CD4-positive, alpha-beta T cell treated with Interleukin-15 for 1 hour (primary cell): ENCODE results near the gene PCIF1.
"Not testable (repeated sequence)": the region's sequence is repeated elsewhere in the genome, so short reads cannot be mapped to it uniquely, and the experiment has no call there.

Source experiments
- DNase-seq: peaks from one replicate; pipeline ENCODE4 v3.0.0-alpha.2; 2020

The PCIF1 gene

DNA sequence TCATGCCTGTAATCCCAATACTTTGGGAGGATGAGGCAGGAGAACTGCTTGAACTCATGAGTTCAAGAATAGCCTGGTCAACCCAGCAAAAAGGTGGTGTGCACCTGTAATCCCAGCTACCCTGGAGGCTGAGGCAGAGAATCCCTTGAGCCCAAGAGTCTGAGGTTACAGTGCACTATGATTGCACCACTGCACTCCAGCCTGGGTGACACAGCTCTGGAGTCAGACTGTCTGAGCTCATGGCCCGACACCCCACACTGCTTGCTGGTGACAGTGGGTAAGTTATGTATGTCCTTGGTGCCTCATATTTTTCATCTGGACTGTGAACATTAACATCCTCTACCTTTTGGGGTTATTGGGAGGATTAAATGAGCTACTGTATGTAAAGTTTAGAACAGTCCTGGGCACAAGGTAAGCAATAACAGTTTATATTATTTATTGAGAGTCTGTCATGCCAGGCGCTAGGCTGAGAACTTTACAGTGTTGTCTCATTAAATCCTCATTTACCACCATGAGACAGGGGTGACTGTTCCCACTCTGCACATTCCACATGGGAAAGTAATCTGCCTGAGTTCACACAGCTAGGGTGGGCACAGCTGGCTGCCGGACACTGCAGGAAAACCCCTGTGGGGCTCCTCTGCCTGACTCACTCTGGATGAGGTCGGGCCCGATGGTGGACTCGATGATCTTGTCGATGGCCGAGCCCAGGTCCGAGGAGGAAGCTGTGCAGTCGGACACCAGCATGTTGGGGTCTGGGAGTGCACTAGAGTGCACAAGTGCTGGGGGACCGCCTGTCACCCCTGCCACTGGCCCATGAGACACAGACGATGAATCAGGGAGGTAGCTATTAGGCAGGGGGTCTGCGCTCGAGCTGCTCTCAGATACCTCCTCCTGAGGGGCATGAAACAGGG, 34.6 kb downstream of the PCIF1 start:
- DNase-seq, result no peak

DNA sequence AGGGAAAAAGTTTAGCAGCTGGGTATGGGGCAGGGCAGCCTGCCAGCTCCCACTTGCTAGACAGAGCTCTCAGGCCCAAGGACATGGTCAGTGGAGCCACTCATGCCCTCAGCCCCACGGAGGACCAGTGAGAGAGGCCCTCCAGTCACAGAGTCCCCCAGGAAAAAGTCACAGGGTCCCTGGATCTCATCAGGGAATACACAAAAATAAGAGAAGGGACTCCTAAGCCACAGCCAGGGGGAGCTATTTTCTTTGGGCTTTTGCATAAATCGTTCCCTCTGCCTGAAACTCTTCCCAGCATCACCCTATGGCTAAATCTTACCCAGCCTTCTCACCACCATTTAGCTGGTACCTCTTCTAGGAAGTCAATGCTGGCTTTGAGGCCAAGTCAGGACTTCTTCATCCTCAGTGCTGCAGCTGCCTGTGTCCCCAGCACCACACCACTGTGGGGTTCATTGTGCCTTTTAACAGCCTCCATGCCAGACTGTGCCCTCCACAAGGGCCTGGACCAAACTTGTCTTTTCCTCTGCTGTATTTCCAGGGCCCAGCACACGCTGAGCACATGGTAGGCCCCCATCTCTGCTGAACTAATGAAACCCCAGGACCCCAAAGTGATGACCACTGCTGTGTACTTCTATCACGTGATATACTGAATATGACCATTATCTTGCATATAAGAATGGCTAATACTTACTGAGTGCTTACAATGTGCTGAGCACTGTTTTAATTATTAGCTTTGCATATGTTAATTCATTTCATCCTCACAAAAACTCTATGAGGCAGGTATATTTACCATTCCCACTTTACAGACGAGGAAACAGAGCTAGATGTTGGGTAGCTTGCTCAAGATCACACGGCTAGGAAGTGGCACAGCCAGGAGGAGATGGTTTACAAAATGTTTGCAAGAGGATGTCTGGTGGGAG, 35.5 kb downstream of the PCIF1 start:
- no peak for DNase-seq

DNA sequence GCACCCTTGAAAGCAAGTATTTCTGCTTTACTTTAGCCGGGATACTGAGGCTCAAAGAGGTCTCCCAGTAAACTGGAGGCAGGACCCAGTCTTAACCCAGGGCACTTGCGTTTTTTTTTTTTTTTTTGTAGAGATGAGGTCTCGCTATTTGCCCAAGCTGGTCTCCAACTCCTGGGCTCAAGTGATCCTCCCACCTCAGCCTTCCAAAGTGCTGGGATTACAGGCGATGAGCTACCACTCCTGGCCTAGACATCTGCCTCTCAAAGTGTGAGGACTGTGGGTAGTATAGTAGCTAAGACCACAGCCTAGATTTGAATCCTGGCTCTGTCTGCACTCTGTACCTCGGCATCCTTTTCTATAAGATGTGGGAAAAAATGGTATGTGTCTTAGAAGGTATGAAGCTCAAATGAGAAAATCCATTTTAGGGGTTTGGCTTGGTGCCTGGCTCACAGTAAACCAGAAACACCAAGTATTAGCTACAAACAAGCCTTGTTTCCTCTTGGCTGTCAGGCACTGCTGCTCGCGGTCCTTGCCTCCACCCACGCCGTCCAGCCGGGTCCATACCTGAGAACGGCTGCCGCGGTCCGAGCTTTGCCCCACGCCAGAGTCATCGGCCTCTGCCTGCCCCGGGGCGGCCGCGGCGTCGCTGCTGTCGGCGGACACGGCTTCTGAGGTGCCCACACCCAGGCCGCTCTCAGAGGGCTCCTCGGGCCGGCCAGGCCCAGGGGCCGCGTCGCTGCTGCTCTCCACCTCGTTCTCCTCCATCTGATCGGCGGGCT, 36.4 kb downstream of the PCIF1 start:
- no peak for DNase-seq

DNA sequence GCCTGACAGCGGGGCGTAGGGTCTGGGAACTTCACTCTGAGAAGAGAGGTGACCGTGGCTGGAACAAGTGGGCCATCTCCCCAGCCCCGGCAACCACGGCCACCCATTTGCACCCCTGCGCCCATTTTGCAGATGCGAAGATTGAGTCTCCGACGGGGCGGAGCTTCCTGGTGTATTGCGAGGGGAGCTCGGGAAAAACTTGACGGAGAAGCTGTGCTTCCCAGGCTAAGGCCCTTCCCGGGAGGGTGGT, 36.9 kb downstream of the PCIF1 start:
- DNase-seq, result no peak

DNA sequence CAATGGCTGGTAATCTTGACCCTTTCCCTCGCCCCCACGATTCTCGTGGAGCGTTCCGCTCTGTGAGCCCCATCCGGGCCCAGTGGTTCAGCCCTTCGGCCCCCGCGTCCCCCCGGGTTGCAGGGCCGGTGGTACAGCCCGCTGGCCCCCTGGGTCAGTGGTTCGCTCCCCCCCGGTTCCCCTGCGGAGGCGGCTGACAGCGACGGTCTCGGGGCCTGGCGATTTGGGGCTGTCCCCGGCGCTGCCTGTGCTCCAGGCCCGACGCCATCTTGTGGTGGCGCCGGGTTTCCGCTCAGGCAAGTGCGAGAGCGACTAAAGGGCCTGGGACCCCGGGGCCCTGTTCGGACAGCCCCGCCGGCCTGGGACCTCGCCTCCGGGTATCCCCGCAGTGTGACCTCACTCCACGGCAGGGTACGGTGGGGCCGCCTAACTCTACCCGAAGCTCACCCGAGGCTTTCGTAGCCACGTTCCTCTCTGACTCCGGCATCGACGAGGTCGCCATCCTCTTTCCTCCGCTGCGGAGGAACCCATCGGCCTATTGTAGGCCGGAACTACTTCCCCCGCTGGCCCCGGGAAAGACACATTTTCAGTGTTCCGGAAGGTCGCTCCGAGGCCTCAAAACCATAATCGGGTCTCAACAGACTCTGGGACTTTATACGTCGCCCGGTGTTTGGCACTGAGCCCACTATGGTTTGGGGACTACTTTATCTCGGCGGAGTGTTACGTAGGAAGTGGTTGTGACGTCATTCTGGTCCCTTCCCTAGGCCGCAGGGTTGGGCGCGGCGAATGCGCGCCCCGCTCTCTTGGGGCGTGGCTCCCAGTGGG, 37.4 kb downstream of the PCIF1 start, which contains the start of gene ZNF335:
Gene ZNF335, minus strand, starts transcription at position 529 of the 825 bp plus-strand sequence. CDS start 793 bp downstream, outside the sequence.
- DNase-seq, result peak; percentile 95

DNA sequence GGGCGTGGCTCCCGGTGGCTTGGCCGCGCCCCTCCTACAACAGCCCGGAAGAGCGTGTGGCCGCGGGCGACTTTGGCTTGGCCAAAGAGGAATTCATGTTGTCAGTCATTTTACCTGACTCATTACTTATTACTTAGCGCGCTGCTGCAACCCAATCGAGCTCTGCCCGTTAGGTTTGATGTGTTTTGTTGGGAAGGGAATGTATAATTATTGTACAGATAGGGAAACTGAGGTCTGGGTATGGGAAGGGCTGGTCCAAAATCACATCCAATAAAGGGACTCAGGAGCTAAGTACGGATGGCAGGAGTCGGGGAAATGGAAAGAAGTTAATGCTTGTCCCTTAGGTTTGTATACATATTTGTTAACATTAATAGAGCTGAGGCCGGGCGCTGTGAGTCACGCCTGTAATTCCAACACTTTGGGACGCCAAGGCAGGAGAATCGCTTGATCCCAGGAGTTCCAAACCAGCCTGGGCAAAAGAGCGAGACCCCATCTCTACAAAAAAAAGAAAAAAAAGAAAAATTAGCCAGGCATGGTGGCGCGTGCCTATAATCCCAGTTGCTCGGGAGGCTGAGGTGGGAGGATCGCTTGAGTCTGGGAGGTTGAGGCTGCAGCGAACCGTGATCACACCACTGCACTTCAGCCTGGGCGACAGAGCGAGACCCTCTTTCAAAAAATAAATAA, 38.2 kb downstream of the PCIF1 start:
- DNase-seq, result no peak

DNA sequence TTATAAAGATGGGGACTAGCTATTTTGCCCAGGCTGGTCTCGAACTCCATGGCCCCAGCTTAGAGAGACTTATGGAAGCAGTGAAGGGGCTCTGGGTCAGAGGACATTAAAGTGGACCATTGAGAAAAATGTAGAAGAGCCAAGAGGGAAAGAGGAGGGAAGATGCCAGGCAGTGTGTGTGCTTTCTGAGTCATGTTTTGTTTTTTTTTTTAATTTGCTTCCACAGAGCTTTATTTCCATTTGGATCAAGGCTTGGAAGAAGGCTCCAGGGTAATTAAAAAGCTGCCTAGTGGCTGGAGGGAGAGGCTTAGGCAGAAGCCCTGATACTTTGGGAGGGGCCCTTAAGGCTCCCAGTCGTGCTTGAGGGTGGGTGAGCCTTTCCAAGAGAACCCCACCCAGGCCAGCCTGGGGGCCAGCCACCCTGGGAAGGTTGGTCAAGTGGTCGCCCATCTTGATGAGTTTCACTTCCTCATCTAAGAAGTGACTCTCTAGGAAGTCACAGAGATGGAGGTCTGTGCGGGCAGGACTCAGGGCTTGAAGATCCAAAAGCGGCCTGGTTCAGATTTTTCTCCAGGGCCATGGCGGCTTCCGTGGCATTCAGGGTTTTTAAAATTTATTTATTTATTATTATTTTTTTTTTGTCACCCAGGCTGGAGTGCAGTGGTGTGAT, 40.5 kb downstream of the PCIF1 start:
- DNase-seq, result no peak

DNA sequence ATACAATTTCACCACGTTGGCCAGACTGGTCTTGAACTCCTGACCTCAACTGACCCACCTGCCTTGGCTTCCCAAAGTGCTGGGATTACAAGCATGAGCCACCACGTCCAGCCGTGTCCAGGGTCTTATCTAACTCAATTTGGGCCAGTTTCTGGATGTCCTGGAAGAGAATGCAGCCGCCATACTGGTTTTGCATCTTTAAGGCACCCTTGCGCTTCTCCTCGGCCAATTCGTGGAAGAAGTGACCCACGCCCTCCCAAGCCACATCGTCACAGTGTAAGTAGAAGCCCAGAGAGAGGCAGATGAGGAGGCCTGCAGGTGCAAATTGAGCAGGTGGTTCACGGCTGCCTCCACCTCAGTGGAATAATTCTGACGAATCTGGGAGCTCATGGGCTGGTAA, 41.2 kb downstream of the PCIF1 start:
- no peak for DNase-seq

DNA sequence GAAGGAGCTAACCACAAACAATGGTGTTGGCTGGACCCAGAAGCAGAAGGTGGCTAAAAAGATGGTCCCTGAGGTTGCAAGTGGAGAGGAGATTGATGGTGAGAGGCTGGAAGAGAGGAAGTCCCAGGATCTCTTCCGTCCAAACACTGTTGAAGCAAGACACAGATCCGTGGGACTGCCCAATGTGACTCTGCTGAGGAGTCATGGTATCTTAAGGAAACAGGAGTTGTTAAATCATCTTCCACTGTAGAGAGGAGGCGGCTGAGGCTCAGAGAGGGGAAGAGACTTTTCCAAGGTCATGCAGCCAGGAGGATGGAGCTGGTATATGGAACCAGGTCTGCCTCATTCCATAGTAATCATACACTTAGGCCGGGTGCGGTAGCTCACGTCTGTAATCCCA, 41.6 kb downstream of the PCIF1 start:
- no peak for DNase-seq

DNA sequence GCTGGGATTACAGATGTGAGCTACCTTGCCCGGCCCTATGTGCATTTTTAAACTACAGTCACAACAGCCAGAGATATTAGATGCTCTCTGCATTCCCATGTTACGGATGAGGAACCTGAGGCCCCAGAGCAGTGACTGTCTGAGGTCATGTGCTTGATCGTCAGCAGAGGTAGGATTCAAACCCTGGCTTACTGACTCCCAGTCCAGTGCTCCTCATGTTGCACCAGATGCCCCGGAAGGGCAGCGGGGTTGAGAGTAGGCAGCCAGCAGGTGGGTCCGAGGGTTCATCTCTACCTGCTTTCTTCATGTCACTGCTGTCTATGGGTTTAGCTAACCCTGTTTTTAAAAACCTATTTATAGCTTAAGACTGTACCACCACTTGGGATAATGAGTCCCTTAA, 46.8 kb downstream of the PCIF1 start:
- DNase-seq, result no peak

DNA sequence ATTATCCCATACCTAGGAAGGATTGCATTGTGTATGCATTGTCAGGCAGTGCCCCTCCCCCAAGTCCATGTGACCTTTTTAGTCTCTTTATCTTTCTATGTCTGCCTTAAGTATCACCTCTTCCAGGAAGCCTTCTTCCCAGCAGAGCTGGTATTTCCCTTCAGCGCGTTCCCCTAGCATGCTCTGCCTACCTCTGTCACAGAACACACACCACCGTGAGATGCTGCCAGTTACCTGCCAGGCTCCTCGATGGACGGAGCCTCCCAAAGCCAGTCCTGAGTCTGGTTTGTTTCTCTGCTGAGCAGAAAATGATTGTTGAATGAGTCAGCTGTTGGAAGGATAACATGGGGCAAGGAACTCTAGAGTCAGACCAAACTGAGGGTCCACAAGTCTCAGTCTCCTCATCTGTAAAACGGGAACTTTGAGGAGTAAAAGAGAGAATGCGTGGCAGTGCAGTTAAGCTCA, 48.8 kb downstream of the PCIF1 start:
- DNase-seq, result no peak

DNA sequence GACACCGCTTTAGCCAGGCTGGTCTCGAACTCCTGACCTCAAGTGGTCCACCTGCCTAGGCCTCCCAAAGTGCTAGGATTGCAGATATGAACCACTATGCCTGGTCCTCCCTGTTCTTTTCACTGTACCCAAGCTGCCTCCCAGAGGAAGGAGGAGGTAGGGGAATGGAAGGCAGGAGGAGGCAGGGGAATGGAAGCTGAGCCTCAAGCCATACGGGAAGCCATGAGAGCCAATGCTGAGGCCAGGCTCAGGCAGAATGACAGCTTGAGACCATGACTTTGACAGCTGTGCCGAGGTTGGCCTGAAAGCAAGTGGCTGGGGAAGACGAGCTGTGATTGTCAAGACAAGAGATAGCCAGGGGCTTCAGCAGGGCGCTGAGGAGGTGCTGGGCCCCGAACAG, 51.1 kb downstream of the PCIF1 start:
- DNase-seq, result no peak

DNA sequence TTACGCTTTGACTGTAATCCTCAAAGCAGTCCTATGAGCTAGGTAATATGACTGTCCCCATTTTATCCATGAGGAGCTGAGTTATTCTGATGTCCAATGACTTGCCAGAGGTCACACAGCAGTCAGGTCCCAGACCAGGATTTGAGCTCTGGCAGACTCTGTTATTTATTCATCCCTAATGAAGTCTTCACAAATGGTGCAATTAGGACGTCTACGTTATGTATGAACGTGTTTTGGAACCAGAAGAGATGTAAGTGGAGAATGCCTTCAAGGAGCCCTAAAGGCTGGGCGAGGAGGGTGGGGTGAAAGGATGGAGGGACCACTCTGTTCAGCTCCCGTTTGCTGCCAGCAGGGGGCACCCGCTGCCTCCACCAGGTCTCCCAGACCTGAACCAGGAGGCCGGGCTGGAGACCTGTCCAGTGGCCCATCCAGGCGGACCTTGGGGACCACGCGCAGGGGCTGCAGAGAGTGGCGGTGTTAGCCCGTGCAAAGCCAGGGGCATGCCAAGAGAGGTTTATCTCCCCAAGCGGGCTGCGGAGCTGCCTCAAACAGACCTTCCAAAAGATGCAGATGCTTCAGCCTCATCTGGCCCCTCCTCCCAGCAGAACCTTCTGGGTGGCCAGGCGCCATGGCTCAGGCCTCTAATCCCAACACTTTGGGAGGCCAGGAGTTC, 52.8 kb downstream of the PCIF1 start:
- DNase-seq, result peak; percentile 74

DNA sequence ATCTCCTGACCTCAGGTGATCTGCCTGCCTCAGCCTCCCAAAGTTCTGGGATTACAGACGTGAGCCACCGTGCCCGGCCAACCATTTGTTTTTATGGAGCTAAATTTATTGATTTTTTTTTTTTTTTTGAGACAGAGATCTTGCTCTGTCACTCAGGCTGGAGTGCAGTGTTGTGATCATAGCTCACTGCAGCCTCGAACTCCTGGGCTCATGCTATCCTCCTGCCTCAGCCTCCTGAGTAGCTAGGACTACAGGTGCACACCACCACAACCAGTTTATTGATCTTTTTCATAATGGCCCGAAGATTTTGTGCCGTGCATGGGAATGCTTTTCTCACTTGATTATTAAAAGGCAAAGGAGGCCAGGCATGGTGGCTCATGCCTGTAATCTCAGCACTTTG, 54.3 kb downstream of the PCIF1 start:
- DNase-seq, result not testable (repeated sequence)

DNA sequence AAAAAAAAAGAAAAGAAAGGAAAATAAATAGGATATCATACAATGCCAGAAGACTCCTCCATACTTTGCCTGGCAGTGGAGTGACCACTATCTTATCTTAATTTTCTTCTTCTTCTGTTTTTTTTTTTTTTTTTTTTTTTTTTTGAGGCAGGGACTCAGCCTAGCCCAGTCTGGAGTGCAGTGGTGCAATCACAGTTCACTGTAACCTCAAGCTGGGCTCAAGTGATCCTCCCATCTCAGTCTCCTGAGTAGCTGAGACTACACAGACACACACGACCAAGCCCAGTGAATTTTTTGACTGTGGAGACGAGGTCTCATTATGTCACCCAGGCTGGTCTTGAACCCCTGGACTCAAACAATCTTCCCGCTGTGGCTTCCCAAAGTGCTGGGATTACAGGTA, 57.1 kb downstream of the PCIF1 start:
- no peak for DNase-seq

DNA sequence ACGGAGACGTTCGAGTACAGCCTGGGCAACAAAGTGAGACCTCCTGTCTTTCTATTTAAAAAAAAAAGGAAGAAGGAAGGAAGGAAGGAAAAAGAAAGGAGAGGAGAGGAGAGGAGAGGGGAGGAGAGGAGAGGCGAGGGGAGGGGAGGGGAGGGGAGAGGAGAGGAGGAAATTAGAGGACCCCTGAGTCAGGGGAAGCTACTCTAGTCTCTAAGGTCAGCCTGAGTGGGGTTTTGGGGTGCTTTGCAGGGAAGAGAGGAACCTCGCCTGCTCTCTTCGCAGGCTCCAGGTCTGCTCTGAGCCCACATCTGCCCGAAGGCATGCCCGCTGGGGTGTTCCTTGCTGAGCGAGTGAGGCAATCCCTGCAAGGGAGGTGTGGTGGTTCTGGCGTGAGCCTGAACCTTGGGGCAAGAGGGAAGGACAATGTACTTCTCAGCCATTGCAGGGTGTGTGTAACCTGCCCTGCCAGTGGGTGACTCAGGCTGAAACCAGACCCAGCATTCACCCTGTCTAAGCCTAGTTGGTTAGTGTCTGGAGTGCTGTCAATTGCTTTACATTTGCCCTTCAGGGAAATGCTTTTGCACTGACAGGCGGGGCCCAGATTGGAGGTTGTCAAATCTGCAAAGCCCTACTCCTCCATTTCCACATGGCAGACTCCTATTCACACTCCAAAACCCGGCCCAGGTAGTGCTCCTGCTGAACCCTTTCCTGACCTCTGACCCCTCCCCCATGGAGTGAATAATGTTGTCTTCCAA, 58.9 kb downstream of the PCIF1 start:
- DNase-seq, result peak; percentile 56

DNA sequence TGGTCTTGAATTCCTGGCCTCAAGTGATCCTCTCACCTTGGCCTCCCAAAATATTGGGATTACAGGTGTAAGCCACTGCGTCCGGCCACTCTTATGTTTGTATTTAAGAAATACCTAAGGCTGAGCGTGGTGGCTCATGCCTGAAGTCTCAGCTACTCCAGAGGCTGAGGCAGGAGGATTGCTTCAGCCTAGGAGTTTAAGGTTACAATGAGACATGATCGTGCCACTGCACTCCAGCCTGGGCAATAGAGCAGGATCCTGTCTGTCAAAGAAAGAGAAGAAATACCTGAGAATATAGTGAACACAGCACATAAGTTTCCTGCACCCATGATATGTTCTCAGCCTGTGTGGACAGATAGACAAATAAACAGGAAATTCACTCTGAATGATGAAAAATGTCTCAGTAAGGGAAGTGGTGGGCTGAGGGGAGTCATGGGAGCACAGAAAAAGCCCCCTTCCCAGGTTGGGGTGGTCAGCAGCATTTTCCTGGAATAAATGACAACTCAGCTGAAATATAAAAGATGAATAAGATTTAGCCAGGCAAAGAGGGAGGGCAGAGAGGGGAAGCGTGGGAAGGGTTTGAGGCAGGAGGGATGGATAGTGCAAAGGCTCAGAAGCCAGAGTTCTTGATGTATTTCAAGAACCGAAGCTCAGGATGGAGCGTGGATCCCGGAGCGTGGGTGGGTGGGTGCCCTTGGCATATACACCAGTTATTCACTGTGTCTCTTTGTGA, 60.4 kb downstream of the PCIF1 start:
- DNase-seq, result no peak

DNA sequence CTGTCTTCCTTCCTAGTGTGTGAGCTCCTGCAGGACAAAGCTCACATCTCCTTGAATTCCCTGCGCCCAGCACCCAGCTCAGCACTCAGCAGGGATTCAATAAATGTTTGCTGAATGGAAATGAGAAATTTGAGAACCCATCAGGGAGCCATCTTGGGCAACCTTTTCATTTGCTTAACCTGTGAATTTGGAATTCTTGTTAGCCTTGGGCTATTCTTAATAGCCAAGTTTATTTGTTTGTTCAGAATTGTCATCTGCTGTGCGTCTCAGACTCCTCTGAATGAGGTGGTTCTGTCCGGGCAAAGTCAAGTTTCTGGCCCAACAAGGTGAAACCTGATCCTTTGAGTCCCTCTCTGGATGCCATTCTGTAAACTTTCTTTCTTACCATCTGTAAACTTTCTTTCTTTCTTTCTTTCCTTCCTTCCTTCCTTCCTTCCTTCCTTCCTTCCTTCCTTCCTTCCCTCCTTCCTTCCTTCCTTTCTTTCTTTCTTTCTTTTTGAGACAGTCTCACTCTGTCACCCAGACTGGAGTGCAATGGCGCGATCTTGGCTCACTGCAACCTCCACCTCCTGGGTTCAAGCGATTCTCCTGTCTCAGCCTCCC, 61.1 kb downstream of the PCIF1 start:
- not testable (repeated sequence) for DNase-seq
